GM19043 (cell line): Measurements from ENCODE around the gene TSSC4.

ENCODE experiments used
- ATAC-seq: cut with Tn5 transposase; IDR thresholded peaks from one replicate; pipeline ENCODE4 v1.9.1; 2021; ENCODE audit warnings: low read depth; ENCODE audit not compliant: unreplicated experiment

TSSC4 gene

DNA sequence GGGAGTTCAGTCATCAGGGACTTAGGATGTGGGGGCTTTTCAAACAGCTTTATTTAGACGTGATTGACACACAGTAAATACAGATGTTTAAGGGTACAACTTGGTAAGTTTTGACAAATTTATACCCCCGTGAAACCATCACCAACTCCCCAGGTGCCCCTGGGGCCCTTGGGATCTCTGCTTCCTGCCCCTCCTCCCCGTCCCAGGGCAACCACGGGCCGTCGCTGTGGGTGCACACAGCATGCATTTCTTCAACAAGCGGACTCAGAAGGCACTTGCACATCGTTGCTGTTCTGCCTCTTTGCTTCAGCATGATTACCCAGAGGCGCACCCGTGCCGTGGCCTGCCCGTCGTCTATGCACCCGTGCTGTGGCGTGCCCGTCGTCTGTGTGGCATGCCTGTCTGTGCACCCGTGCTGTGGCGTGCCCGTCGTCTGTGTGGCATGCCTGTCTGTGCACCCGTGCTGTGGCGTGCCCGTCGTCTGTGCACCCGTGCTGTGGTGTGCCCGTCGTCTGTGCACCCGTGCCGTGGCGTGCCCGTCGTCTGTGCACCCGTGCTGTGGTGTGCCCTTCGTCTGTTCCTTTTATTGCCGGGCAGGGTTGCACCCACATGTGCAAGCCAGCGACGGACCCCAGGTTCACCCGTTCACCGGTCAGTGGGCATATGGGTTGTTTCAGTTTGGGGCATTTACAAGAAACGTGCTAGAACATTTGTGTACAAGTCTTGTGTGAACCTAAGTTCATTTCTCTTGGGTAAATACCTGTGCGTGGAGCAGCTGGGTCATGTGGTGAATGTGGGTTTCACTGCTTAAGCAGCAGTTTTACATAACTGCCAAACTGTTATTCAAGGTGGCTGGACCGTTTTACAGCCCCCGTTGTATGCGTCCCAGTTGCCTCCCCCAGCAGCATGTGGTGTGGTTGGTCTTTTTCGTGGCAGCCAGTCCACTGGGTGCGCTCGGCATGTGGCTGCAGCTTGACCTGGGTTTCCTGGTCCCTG is 15.1 kb upstream of the TSSC4 start:
- peak; percentile 41 for ATAC-seq

DNA sequence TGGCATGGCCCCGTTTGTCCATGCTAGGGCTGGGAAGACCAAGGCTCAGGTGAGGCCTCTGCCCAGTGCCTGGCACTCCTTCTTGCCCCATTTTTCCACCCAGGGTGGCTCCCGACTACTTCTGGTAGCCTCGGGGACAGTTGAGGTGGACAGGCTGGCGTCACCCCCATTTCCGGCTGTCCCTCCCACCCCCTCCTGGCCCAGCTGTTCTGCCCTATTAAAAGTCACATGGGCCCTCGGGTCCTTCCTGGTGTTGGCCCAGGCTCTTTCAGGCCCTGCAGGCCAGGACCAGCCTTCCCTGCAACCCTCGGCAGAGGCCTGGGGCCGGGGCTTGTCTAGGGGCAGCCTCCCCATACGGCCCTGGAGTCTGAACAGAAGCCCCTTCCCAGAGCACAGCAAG is 14.0 kb upstream of the TSSC4 start:
- no peak for ATAC-seq

DNA sequence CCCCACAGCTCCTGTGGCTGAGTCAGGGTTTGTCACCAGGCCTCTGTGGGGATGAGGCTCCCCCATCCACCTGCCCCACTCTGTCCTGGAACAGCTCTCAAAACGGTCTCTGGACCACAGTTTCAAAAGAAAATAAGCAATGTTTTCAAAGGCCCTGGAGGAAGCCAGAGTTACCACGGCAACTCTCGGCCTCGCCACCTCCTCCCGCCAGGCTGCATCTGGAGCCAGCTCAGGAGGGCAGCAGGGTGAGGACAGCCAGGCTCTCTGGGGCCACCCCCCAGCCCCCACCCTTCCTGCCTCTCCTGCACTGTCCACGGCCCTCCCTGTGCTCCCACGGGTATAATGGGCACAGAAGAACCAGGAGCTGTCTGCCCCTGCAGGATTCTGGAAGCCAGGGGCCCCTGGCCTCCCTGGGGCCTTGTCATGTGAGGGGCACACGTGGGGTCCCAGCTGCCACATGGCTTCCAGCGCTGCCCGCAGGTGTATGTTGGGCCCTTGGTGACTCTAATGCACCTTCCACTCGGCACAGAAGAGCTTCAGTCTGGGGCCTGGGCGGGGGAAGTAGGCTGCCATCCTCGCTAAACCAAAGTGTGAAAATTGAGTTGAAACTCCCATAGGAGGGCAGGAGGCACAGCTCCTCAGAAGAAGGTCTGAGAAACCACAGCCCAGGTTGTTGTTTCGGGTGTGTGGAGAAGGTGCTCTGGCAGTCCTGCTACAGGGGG is 13.1 kb upstream of the TSSC4 start:
- ATAC-seq, result no peak

DNA sequence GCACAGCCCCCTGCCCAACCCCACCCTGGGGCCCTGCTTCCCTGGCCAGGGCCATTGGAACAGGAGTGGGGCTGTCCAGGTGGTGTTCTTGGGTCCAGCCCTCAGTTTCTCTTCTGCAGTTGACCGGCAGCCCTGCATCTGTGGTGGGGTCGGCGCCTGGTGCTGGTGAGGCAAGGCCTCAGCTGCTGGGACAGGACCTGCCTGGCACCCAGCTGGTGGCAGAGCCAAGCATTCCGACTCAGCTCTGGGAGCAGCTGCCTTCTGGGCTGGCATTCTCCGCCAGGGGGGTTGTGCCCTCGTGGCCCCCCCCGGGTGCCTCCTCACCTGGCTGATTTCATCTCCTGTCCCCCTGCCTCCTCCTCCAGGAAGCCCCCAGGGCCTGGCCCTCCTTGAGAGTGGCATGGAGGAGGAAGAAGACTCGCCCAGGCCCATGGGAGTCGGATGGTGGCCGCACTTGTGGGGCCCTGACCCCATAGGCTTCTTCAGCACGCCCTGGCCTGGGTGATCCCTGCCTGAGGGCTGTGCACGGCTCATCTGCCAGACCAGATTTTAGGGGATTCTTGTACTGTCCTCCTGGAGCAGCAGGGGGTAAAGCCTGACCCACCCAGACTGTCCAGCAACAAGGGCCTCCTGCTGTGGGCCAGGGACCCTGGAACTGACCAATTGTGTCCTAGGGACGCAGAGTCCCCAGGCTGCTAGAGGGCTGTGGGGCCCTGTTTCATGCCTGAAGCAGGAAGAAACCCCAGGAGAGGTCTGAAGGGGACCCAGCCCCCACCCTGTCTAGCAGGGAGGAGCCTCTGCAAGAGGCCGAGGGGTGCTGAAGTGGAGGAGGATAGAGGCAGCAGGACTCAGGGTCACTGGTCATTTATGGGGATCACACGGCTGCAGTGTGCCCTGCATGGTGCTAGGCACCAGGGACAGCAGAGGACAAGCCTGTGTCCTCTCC is 11.8 kb upstream of the TSSC4 start:
- no peak for ATAC-seq

DNA sequence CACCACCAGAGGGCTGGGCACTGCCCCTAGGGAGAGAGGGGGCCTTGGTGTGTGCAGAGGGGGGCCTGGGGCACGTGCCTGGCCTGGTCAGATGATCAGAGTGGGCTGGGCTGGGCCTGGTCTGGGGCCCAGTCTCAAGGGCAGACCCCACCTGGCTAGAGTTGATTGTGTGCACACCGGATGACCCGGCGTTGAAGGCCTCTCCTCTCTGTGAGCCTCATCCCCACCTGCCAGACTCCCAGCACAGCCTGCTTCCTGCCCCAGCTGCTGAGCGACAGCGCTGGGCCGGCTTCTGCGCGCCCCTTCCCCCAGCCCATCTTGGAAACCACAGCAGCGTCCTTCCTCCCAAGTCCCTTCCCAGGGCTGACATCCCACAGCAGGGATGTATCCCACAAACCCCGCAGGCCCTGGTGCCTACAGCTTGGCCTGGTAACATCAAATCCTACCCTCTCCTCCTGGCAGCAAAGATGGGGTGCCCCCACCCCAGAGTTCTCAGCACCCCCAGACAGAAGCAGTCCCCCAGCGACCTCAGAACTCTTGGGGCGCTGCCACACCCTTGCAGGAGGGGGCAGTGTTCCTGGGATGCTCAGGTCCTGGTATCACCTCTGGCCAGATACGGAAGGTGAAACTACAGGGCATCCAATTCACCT is 11.0 kb upstream of the TSSC4 start:
- ATAC-seq, result no peak

DNA sequence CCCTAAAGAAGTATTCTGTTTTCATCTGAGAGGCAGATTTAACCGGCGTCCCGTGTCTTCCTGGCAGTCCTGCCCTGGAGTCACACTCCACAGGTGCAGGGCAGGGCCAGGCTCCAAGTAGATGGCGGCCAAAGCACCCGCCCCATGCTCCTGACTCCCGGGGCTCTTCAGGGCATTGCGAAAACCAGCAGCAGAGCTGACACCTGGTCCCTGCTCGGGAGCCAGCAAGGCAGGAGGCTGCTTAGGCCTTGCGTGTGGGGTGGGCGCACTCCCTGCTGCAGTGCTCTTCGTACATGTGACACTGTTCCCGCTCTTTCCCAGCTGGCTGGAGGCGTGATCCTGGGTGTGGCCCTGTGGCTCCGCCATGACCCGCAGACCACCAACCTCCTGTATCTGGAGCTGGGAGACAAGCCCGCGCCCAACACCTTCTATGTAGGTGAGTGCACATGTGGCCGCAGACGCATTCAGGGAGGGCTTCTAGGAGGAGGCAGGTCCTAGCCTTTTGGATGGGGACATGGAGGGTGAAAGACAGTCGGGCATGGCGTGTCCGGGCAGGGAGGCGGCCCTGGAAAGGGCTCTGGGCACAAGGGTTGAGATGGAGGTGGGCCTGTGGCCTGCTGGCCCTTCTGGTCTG is 10.3 kb upstream of the TSSC4 start:
- no peak for ATAC-seq

DNA sequence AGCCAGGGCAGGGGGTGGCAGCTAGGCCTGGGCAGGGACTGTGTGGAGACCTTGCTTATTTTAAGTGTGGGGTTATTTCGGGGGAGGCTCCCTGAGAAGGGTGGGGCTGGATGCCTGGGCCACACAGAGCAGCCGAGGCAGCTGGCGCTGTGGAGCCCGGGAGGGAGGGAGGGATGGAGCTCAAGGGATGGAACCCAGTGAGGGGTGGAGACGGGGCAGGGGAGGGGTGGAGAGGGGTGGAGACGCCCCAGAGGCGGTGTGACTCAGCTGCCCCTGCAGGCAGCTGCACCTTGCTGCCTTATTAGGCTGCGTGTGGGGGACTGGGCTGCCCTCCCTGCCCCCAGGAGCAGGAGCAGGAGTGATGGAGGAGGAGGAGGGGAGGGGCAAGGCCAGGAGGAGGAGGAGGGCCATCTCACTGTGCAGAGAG is 9.8 kb upstream of the TSSC4 start:
- ATAC-seq, result no peak

DNA sequence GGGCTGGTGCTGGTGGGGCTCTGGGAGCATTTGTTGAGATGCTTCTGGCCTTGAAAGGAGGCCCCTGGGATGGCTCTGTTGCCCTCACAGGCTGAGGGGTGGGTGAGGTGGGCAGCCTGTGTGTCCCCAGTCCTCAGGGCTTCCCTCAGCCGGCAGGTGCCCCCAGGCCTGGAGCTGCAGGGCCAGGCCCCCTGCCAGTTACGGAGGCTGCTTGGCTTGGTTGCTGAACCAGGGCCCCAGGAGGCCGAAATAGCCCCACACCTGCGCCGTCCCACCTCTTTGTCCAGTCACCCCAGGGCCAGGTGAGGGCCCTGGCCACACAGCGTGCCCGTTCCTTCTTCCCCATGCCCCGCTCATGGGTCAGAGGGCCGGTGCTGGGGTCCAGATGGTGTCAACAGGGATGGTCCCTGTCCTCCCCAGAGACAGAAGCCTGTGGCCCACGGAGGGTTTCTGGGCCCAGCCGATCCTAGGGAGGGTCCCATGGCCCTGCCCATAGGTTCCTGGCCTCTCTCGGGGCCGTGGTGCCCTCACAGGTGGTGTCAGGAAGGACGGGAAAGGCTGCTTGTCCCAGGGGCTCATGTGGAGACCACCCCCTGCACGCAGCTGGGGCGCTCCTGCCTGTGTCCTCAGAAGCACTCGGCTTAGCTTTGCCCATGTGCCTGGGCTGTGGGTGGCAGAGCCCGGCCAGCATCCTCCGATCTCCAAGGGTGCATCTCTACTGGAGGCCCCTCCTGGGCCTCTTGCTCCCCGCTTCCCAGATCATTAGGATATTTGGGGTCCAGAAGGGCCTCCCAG is 9.2 kb upstream of the TSSC4 start:
- ATAC-seq, result no peak

DNA sequence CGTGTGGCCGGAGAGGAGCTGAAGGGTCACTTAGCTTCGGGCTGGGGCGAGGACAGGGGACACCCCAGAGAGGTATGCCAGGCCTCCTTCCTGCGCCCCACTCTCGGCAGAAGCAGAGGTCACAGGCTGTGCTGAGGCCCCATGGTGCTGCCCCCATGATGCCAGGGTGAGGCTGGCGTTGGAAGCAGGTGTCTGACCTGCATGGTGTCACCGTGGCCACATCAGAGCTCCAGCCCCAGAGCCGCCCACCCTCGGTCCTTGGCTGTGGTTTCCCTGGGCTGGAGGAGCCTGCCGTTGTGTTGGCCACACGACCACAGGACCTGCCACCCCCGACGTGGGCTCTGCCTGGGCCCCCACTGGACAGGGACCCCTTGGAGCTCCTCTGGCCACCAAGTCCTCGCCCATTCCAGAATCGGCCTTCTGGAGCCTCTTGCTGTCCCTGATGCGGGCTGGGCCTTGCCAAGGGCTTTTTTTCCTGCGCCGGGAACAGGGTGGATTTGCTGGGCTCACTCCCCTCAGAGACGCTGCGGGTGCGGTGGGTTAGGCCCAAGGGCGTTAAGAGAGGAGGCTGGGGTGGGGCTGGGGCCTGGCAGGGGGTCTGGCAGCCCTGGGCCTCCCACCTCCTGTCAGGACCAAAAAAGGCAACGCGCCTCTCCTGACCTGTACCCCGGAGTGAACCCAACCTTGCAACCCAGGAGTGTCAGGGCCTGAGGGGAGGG is 8.2 kb upstream of the TSSC4 start:
- no peak for ATAC-seq

DNA sequence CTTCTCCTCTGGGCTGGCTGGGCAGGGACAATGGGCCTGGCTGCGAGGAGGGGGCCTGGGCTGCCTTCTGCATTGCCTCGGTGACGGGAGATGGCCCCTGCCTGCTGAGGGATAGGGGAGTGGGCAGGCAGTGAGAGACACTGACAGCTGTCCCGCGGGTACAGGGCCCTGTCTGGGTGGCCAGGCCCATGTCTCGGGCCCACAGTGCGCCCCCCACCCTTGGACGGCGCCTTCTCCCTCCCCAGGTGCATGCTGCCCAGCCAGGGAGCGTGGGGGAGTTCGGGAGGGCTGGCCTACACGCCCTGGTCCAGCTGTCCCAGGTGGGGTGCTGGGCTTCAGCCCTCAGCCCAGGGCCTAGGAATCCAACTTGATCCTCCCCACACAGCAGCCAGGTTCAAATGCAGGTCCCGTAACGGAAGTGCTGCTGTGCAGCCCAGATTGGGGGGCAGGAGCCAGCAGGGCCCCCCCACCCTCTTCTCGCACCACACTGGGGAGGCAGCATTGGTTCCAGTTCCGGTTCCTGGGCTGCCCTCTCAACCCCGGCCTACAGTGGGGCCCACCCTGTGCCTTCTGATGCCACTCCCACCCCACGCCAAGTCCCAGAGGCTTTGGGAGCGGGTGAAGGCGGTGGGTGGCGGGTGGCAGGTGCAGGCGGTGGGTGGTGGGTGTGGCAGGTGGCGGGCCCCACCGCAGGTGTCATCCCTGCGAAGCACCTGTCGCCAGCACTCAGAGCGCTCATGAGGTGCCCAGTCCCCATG is 7.3 kb upstream of the TSSC4 start:
- no peak for ATAC-seq

DNA sequence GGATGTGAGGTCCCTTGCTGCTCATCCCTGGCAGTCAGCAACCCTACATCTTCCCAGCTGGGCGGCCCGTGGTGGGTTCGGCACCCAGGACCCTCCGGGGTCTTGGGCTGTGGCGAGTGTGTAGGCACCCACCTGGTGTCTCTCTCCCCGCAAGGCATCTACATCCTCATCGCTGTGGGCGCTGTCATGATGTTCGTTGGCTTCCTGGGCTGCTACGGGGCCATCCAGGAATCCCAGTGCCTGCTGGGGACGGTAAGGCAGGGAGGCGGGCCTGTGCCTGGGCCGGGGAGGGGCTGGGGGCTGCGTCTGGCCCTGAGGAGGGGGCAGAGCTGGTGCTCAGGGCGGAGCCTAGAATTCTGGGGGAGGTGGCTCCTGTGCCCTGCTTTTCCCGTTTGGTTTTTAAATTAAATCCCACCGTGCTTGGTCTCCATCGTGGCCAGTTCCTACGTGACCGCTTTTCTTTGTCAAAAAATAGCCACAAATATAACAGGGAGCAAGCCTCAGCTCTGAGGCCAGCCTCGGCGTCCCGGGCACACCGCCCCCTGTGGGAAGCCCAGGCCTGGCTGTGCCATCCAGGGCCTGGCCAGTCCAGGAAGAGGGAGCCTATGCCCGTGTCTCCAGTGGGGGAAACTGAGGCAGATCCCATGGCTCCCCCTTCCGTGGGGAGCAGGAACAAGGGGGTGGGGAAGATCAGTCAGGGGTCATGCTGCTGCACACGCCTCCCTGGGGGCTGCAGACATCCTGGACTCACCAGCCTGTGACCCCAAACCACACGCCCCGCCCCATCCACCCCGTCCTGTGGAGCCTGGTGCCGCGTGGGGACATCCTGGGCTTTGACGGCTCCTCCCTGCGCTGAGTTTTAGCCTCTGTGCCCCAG is 6.4 kb upstream of the TSSC4 start:
- no peak for ATAC-seq

DNA sequence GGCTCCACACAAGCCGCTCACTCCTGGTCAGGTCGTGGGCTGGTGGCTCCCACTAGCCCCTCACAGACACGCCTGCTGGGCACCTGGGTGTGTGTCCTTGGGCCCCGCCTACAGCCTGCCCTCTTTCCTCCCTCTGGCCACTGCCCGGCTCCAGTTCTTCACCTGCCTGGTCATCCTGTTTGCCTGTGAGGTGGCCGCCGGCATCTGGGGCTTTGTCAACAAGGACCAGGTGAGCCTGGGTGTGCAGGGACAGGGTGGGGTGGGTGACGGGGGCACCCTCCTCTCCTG is 5.8 kb upstream of the TSSC4 start:
- no peak for ATAC-seq

DNA sequence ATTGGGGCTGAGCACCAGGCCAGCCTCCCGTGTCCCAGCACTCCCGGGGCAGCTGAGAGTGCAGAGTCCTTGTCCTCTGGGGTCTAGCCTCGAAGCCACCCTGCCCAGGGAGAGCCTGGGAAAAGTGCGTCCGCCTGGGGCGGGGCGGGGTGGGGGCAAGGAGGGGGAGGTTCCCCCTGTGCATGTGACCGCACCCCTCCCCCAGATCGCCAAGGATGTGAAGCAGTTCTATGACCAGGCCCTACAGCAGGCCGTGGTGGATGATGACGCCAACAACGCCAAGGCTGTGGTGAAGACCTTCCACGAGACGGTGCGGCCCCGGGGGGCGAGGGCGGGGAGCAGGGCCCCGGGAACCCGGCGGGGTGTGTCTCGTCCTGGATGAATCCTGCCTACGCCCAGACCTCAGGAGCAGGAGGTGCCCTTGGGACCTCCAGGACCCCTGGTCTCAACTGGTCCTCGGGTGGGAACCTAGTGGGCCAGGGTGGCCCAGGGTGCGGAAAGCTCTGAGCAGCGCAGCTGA is 5.3 kb upstream of the TSSC4 start:
- ATAC-seq, result no peak

DNA sequence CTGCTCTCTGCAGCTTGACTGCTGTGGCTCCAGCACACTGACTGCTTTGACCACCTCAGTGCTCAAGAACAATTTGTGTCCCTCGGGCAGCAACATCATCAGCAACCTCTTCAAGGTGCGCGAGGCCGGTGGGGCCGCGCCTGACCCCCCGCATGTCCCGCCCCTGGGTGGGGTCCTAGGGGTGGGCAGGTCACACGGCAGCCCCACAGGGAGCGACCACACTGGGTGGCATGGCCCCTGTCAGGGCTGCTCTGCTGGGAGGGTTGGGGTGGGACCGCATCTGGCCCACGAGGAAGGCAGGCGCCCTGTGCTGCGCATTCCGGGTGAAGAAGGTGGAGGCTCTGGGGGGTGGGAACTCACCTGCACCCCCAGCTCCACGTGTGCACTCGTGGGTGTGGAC is 4.7 kb upstream of the TSSC4 start:
- no peak for ATAC-seq

DNA sequence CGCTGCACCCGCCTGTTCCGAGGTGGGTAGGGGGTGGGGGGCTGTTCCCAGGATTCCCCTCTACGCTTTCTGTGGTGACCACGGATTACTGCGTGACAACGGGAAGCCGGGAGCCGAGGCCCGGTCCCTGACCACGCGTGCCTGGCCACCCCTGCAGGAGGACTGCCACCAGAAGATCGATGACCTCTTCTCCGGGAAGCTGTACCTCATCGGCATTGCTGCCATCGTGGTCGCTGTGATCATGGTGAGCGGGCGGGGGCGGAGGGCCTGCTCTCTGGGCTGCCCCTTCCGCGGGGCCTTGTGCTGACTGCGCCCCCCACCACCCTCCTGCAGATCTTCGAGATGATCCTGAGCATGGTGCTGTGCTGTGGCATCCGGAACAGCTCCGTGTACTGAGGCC is 4.1 kb upstream of the TSSC4 start:
- ATAC-seq, result no peak

DNA sequence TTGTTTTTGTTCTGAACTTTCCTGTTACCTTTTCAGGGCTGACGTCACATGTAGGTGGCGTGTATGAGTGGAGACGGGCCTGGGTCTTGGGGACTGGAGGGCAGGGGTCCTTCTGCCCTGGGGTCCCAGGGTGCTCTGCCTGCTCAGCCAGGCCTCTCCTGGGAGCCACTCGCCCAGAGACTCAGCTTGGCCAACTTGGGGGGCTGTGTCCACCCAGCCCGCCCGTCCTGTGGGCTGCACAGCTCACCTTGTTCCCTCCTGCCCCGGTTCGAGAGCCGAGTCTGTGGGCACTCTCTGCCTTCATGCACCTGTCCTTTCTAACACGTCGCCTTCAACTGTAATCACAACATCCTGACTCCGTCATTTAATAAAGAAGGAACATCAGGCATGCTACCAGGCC is 3.5 kb upstream of the TSSC4 start:
- ATAC-seq, result no peak
